PC-9 (cell line): ENCODE data around the gene GRIK3.

ENCODE experiments used
- EZH2 ChIP-seq: fragments of 200-600 bp; sonication (generic); IDR thresholded peaks from 2 replicates; pipeline ENCODE4 v1.8.0; 2017; ENCODE audit warnings: antibody characterized with exemption, low read depth
- TF ChIP-seq, protein P1 (sequence below): fragments of 200-600 bp; sonication (generic); conservative IDR thresholded peaks from 2 replicates; pipeline ENCODE4 v1.6.1; 2017; ENCODE audit warnings: mixed run types, antibody characterized with exemption, mild to moderate bottlenecking, moderate library complexity

GRCh38 chr1:37033355-37034101, 787 bp downstream of the GRIK3 start:
- TF ChIP-seq, protein P1, sequence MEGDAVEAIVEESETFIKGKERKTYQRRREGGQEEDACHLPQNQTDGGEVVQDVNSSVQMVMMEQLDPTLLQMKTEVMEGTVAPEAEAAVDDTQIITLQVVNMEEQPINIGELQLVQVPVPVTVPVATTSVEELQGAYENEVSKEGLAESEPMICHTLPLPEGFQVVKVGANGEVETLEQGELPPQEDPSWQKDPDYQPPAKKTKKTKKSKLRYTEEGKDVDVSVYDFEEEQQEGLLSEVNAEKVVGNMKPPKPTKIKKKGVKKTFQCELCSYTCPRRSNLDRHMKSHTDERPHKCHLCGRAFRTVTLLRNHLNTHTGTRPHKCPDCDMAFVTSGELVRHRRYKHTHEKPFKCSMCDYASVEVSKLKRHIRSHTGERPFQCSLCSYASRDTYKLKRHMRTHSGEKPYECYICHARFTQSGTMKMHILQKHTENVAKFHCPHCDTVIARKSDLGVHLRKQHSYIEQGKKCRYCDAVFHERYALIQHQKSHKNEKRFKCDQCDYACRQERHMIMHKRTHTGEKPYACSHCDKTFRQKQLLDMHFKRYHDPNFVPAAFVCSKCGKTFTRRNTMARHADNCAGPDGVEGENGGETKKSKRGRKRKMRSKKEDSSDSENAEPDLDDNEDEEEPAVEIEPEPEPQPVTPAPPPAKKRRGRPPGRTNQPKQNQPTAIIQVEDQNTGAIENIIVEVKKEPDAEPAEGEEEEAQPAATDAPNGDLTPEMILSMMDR: no peak
- no peak for TF ChIP-seq EZH2
